A549 (cell line): ENCODE measurements around the gene CIRBP.

Experiments
- BHLHE40 ChIP-seq: IDR thresholded peaks from 2 replicates; pipeline ENCODE4 v1.6.1; 2012; ENCODE audit warnings: low read depth, low read length, inconsistent platforms
- CEBPB ChIP-seq, 2 experiments: fragments of >200 bp in 1 of 2; sonication (Bioruptor Twin) in 1 of 2; formaldehyde crosslinking in 1 of 2; IDR thresholded peaks; 2 replicates each; pipeline ENCODE4 v1.6.1; 2012 to 2016
- EHF ChIP-seq: fragments of 250-450 bp; sonication (Bioruptor Pico); IDR thresholded peaks from 2 replicates; pipeline ENCODE4 v1.5.0; 2020; ENCODE audit warnings: mild to moderate bottlenecking
- EP300 ChIP-seq, 2 experiments: fragments of >200 bp; sonication (Bioruptor Twin); formaldehyde crosslinking; IDR thresholded peaks; 2 replicates in 1 of 2; 3 replicates in 1 of 2; pipeline ENCODE4 v1.6.1; 2016 to 2017
- FOSB ChIP-seq: fragments of 250-450 bp; sonication (Bioruptor Pico); IDR thresholded peaks from 2 replicates; pipeline ENCODE4 v1.5.0; 2020; ENCODE audit warnings: mild to moderate bottlenecking, moderate library complexity
- HEYL ChIP-seq: fragments of 250-450 bp; sonication (Bioruptor Pico); IDR thresholded peaks from 2 replicates; pipeline ENCODE4 v1.8.0; 2021; ENCODE audit warnings: mild to moderate bottlenecking, moderate library complexity
- PHF8 ChIP-seq: fragments of 200-600 bp; sonication (generic); IDR thresholded peaks from 2 replicates; pipeline ENCODE4 v1.6.1; 2016; ENCODE audit warnings: low read depth, mild to moderate bottlenecking, antibody characterized with exemption, moderate library complexity, borderline replicate concordance
- POLR2A ChIP-seq: IDR thresholded peaks from 2 replicates; pipeline ENCODE4 v1.6.1; 2012; ENCODE audit warnings: mild to moderate bottlenecking, low read length
- RFX5 ChIP-seq: fragments of 450-650 bp; IDR thresholded peaks from 2 replicates; pipeline ENCODE4 v1.7.1; 2014; ENCODE audit warnings: antibody characterized with exemption, mild to moderate bottlenecking, moderate library complexity
- SREBF2 ChIP-seq: fragments of 450-650 bp; IDR thresholded peaks from 2 replicates; pipeline ENCODE4 v1.6.1; 2014; ENCODE audit warnings: mild to moderate bottlenecking, moderate library complexity
- TF ChIP-seq, protein P1 (sequence below): fragments of >200 bp; sonication (Bioruptor Twin); formaldehyde crosslinking; IDR thresholded peaks from 3 replicates; pipeline ENCODE4 v1.5.1; 2016
- TF ChIP-seq, protein P2 (sequence below): fragments of >200 bp; sonication (Bioruptor Twin); formaldehyde crosslinking; IDR thresholded peaks from 2 replicates; pipeline ENCODE4 v1.6.1; 2016

DNA sequence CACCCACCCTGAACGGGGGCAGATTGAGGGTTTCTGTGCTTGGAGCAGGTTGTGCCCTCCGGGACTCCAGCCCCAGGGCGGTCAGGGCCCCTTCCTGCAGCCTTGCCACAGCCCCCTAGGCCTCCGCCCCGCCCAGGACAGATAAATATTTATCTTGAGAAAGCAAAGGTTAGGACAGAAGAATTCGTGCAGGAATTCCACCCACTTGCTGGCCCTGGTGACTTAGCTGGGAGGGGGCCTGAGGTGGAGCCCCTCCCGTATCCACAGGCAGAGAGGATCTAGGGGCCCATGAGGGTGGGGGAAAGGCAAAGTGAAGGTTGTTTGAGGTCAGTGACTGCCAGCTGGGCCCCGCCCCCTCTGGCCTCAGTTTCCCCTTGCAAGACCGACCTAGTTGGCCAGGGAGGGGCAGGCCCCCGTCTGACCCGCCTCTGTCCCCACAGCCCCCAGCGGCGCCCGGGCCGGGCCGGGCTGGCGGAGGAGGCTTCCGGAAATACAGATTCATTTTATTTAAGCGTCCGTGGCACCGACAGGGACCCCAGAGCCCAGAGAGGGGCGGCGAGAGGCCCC lies 15.5 kb upstream of the CIRBP start:
- TF ChIP-seq EHF (CRISPR knock-in tag) (no peak), POLR2A (no peak), EP300 (IDR thresholded peaks at IDR 0.05) (no peak), SREBF2 (no peak), BHLHE40 (no peak), FOSB (CRISPR knock-in tag) (no peak), RFX5 (no peak), PHF8 (no peak), CEBPB (IDR thresholded peaks at IDR 0.05) (no peak), HEYL (CRISPR knock-in tag) (no peak)
- TF ChIP-seq, protein P1, sequence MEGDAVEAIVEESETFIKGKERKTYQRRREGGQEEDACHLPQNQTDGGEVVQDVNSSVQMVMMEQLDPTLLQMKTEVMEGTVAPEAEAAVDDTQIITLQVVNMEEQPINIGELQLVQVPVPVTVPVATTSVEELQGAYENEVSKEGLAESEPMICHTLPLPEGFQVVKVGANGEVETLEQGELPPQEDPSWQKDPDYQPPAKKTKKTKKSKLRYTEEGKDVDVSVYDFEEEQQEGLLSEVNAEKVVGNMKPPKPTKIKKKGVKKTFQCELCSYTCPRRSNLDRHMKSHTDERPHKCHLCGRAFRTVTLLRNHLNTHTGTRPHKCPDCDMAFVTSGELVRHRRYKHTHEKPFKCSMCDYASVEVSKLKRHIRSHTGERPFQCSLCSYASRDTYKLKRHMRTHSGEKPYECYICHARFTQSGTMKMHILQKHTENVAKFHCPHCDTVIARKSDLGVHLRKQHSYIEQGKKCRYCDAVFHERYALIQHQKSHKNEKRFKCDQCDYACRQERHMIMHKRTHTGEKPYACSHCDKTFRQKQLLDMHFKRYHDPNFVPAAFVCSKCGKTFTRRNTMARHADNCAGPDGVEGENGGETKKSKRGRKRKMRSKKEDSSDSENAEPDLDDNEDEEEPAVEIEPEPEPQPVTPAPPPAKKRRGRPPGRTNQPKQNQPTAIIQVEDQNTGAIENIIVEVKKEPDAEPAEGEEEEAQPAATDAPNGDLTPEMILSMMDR, result no peak
- TF ChIP-seq, protein P2, sequence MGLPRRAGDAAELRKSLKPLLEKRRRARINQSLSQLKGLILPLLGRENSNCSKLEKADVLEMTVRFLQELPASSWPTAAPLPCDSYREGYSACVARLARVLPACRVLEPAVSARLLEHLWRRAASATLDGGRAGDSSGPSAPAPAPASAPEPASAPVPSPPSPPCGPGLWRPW, result no peak
